Peyer's patch (tissue), 4 donors: ENCODE measurements around the gene TMEM200B.

ENCODE experiments used
- POLR2A ChIP-seq, 2 donors: fragments of 450-650 bp; IDR thresholded peaks; one replicate each; pipeline ENCODE4 v1.5.1; 2017; ENCODE audit warnings: antibody characterized with exemption in 2 of 2, mild to moderate bottlenecking in 2 of 2, moderate library complexity in 2 of 2
- TF ChIP-seq, protein P1 (sequence below), 6 experiments: fragments of 450-650 bp in 4 of 6; fragments of 200-600 bp in 2 of 6; sonication (generic) in 1 of 6; IDR thresholded peaks; one replicate each; pipeline ENCODE4 v1.5.1; 2017 to 2019; ENCODE audit warnings: antibody characterized with exemption in 6 of 6, mild to moderate bottlenecking in 3 of 6, moderate library complexity in 1 of 6

DNA sequence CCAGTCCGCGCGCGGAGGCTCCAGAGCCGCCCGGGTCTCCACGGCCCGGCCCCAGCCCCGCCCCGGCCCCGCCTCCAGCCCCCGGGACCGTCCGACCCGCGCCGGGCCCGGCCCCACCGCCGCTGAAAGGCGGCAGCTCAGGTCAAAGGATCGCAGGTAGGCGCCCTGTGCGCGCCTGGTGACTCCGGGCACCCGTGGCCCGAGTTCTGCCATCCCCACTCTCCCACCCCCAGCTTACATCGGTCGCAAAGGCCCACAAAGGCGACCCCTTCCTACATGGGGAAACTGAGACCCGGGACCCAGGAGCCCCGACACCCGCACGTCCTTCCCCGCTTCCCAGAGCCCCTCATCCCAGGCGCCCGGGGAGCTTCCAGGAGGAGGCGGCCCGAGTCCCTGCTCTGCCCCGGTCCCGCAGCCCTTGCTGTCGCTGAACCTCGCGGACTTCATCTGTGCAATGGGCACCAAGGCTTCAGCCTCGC lies at the start of gene TMEM200B:
- TF ChIP-seq, protein P1, sequence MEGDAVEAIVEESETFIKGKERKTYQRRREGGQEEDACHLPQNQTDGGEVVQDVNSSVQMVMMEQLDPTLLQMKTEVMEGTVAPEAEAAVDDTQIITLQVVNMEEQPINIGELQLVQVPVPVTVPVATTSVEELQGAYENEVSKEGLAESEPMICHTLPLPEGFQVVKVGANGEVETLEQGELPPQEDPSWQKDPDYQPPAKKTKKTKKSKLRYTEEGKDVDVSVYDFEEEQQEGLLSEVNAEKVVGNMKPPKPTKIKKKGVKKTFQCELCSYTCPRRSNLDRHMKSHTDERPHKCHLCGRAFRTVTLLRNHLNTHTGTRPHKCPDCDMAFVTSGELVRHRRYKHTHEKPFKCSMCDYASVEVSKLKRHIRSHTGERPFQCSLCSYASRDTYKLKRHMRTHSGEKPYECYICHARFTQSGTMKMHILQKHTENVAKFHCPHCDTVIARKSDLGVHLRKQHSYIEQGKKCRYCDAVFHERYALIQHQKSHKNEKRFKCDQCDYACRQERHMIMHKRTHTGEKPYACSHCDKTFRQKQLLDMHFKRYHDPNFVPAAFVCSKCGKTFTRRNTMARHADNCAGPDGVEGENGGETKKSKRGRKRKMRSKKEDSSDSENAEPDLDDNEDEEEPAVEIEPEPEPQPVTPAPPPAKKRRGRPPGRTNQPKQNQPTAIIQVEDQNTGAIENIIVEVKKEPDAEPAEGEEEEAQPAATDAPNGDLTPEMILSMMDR (IDR thresholded peaks at IDR 0.05): no peak
- TF ChIP-seq POLR2A (IDR thresholded peaks at IDR 0.05): no peak
